GM12865 (cell line): ENCODE results near the gene MORN4.

Experiments
- DNase-seq: peaks from one replicate; pipeline ENCODE4 v3.0.0; 2010; ENCODE audit warnings: low read depth
- H3K4me3 ChIP-seq: 2 replicates; pipeline ENCODE4 v1.5.1; 2011; ENCODE audit warnings: mild to moderate bottlenecking, low read depth, low read length, control low read depth
- CTCF ChIP-seq: IDR thresholded peaks from 2 replicates; pipeline ENCODE4 v1.5.1; 2011; ENCODE audit warnings: low read length, control low read depth, low read depth, inconsistent platforms; ENCODE audit not compliant: insufficient read depth; ENCODE audit errors: missing control alignments

MORN4 gene

GRCh38 chr10:97597778-97598177 lies 35.5 kb downstream of the MORN4 start:
- TF ChIP-seq CTCF, result no peak
- DNase-seq, result no peak
- no peak overlapping the region for H3K4me3 ChIP-seq

GRCh38 chr10:97596101-97597082 lies 36.9 kb downstream of the MORN4 start:
- TF ChIP-seq CTCF, result no peak
- no peak overlapping the region for H3K4me3 ChIP-seq
- no peak for DNase-seq

GRCh38 chr10:97593421-97593820 lies 39.9 kb downstream of the MORN4 start:
- H3K4me3 ChIP-seq, result no peak overlapping the region
- no peak for DNase-seq
- TF ChIP-seq CTCF, result no peak

GRCh38 chr10:97590748-97591495 lies 42.4 kb downstream of the MORN4 start:
- TF ChIP-seq CTCF, result no peak
- DNase-seq, result no peak
- H3K4me3 ChIP-seq, result no peak overlapping the region

GRCh38 chr10:97590082-97590747 lies 43.1 kb downstream of the MORN4 start:
- TF ChIP-seq CTCF, result no peak
- no peak overlapping the region for H3K4me3 ChIP-seq
- DNase-seq, result peak; percentile 15

GRCh38 chr10:97589479-97589878 lies 43.8 kb downstream of the MORN4 start, which contains the start of gene C10orf62:
TSS of gene C10orf62 (plus strand) at chr10:97589721. CDS start at chr10:97589898, 177 bp downstream.
- H3K4me3 ChIP-seq, result no peak within 1 kb of the TSS
- TF ChIP-seq CTCF, result no peak

More at GRCh38 chr10:97589479-97589878, 43.8 kb downstream of the MORN4 start, which contains the start of gene C10orf62:
- DNase-seq, result no peak
